ENCODE measurements around the gene ZFP90. TPM values are rescaled to one million over a fixed set of nuclear protein-coding genes. Genes with fewer than 3 reads are reported as not detected.

Gene ZFP90
- total RNA-seq, 2 experiments from 2014 or later, result 32.1 to 33.6 TPM

GRCh38 chr16:68592466-68593337 lies 53.6 kb downstream of the ZFP90 start:
- H3K4me1 Mint-ChIP-seq (ENCODE audit: low read depth), result peaks cover 2% of the 10 kb centered on the region
- DNase-seq, result peak; percentile 30

GRCh38 chr16:68596266-68596665 lies 57.2 kb downstream of the ZFP90 start:
- H3K4me1 Mint-ChIP-seq (ENCODE audit: low read depth), result no peaks in the 10 kb centered on the region
- no peak for DNase-seq
- H3K9me3 Mint-ChIP-seq (ENCODE audit: insufficient read depth), result peaks cover 3% of the 10 kb centered on the region
- ChIA-PET POLR2A (no interaction called here), CTCF (no interaction called here)
- no peak overlapping the region for H3K4me3 Mint-ChIP-seq
- H3K27ac Mint-ChIP-seq, result no peak overlapping the region
- peaks cover 2% of the 10 kb centered on the region for H3K36me3 Mint-ChIP-seq (ENCODE audit: low read depth)
- no peak for ATAC-seq
- no peaks in the 10 kb centered on the region for H3K27me3 Mint-ChIP-seq (ENCODE audit: low read depth)

More at GRCh38 chr16:68592466-68593337, 53.6 kb downstream of the ZFP90 start:
- no peaks in the 10 kb centered on the region for H3K27me3 Mint-ChIP-seq (ENCODE audit: low read depth)
- ChIA-PET CTCF (interaction anchor here (1.8 to 5.3 kb wide), 3 partner anchors 52 to 64 kb away, joined by 4 to 90 read pairs (median 6); no protein-coding TSS in a partner anchor), POLR2A (no interaction called here)
- peaks cover 3% of the 10 kb centered on the region for H3K9me3 Mint-ChIP-seq (ENCODE audit: insufficient read depth)
- H3K27ac Mint-ChIP-seq, result no peak overlapping the region
- peaks cover 5% of the 10 kb centered on the region for H3K36me3 Mint-ChIP-seq (ENCODE audit: low read depth)
- ATAC-seq, result no peak
- H3K4me3 Mint-ChIP-seq, result no peak overlapping the region

GRCh38 chr16:68599586-68599985 lies 60.5 kb downstream of the ZFP90 start:
- DNase-seq (no peak), ATAC-seq (no peak)
- no peaks in the 10 kb centered on the region for H3K36me3 Mint-ChIP-seq (ENCODE audit: low read depth)
- no peaks in the 10 kb centered on the region for H3K4me1 Mint-ChIP-seq (ENCODE audit: low read depth)
- no peaks in the 10 kb centered on the region for H3K27me3 Mint-ChIP-seq (ENCODE audit: low read depth)
- H3K9me3 Mint-ChIP-seq (ENCODE audit: insufficient read depth), result no peaks in the 10 kb centered on the region
- H3K4me3 Mint-ChIP-seq, result no peak overlapping the region
- CTCF ChIA-PET, result interaction anchor here (1.3 to 2.1 kb wide), 3 partner anchors 9 to 72 kb away, joined by 3 to 14 read pairs (median 4); no protein-coding TSS in a partner anchor
- POLR2A ChIA-PET, result interaction anchor here (0.6 kb wide), 1 partner anchor 27 kb away, joined by 3 read pairs; no protein-coding TSS in a partner anchor
- no peak overlapping the region for H3K27ac Mint-ChIP-seq

- DNase-seq (no peak), ATAC-seq (no peak)
- Mint-ChIP-seq H3K36me3 (ENCODE audit: low read depth) (no peaks in the 10 kb centered on the region), H3K27me3 (ENCODE audit: low read depth) (no peaks in the 10 kb centered on the region), H3K9me3 (ENCODE audit: insufficient read depth) (no peaks in the 10 kb centered on the region), H3K4me1 (ENCODE audit: low read depth) (no peaks in the 10 kb centered on the region), H3K4me3 (no peak overlapping the region), H3K27ac (no peak overlapping the region)
- POLR2A ChIA-PET, result interaction anchor here (0.8 kb wide), 1 partner anchor 65 kb away, joined by 3 read pairs; no protein-coding TSS in a partner anchor
- CTCF ChIA-PET, result interaction anchor here (2.1 to 2.3 kb wide), 2 partner anchors 15 to 77 kb away, joined by 7 read pairs; no protein-coding TSS in a partner anchor
Observed at GRCh38 chr16:68605746-68606145, 66.7 kb downstream of the ZFP90 start.

GRCh38 chr16:68607443-68607842 lies 68.4 kb downstream of the ZFP90 start:
- ATAC-seq, result no peak
- H3K9me3 Mint-ChIP-seq (ENCODE audit: insufficient read depth), result no peaks in the 10 kb centered on the region
- H3K27me3 Mint-ChIP-seq (ENCODE audit: low read depth), result no peaks in the 10 kb centered on the region
- POLR2A ChIA-PET, result interaction anchor here (0.6 kb wide), 1 partner anchor 377 kb away, joined by 3 read pairs; no protein-coding TSS in a partner anchor
- DNase-seq, result no peak
- no peaks in the 10 kb centered on the region for H3K4me1 Mint-ChIP-seq (ENCODE audit: low read depth)
- CTCF ChIA-PET, result interaction anchor here (1.0 kb wide), 1 partner anchor 17 kb away, joined by 3 read pairs; no protein-coding TSS in a partner anchor
- no peak overlapping the region for H3K27ac Mint-ChIP-seq
- H3K4me3 Mint-ChIP-seq, result no peak overlapping the region
- H3K36me3 Mint-ChIP-seq (ENCODE audit: low read depth), result no peaks in the 10 kb centered on the region

GRCh38 chr16:68608330-68608729 lies 69.2 kb downstream of the ZFP90 start:
- POLR2A ChIA-PET, result no interaction called here
- CTCF ChIA-PET, result interaction anchor here (1.0 kb wide), 1 partner anchor 18 kb away, joined by 3 read pairs; no protein-coding TSS in a partner anchor
- H3K4me3 Mint-ChIP-seq, result no peak overlapping the region

GRCh38 chr16:68612996-68613395 lies 73.9 kb downstream of the ZFP90 start:
- CTCF ChIA-PET, result interaction anchor here (1.8 kb wide), 1 partner anchor 22 kb away, joined by 6 read pairs; no protein-coding TSS in a partner anchor
- POLR2A ChIA-PET, result no interaction called here

More at GRCh38 chr16:68608330-68608729, 69.2 kb downstream of the ZFP90 start:
- ATAC-seq (no peak), DNase-seq (no peak)
- no peaks in the 10 kb centered on the region for H3K27me3 Mint-ChIP-seq (ENCODE audit: low read depth)
- no peak overlapping the region for H3K27ac Mint-ChIP-seq
- peaks cover under 1% of the 10 kb centered on the region for H3K9me3 Mint-ChIP-seq (ENCODE audit: insufficient read depth)
- no peaks in the 10 kb centered on the region for H3K4me1 Mint-ChIP-seq (ENCODE audit: low read depth)
- H3K36me3 Mint-ChIP-seq (ENCODE audit: low read depth), result no peaks in the 10 kb centered on the region

GRCh38 chr16:68617734-68618133 lies 78.6 kb downstream of the ZFP90 start:
- ChIA-PET CTCF (no interaction called here), POLR2A (no interaction called here)
- no peaks in the 10 kb centered on the region for H3K27me3 Mint-ChIP-seq (ENCODE audit: low read depth)
- H3K36me3 Mint-ChIP-seq (ENCODE audit: low read depth), result no peaks in the 10 kb centered on the region
- H3K4me1 Mint-ChIP-seq (ENCODE audit: low read depth), result no peaks in the 10 kb centered on the region
- DNase-seq (no peak), ATAC-seq (no peak)
- H3K9me3 Mint-ChIP-seq (ENCODE audit: insufficient read depth), result peaks cover 5% of the 10 kb centered on the region
- no peak overlapping the region for H3K4me3 Mint-ChIP-seq
- H3K27ac Mint-ChIP-seq, result no peak overlapping the region

More at GRCh38 chr16:68612996-68613395, 73.9 kb downstream of the ZFP90 start:
- Mint-ChIP-seq H3K36me3 (ENCODE audit: low read depth) (no peaks in the 10 kb centered on the region), H3K27me3 (ENCODE audit: low read depth) (no peaks in the 10 kb centered on the region), H3K4me1 (ENCODE audit: low read depth) (no peaks in the 10 kb centered on the region), H3K9me3 (ENCODE audit: insufficient read depth) (peaks cover 5% of the 10 kb centered on the region), H3K27ac (no peak overlapping the region), H3K4me3 (no peak overlapping the region)
- ATAC-seq, result no peak
- DNase-seq, result no peak

Other genes with a start within 250 kb of the ZFP90 start
- 10 to 100 TPM; 26.3 to 30.7 TPM for gene SLC7A6OS, start 228.3 kb upstream of the ZFP90 start, total RNA-seq
- 10 to 100 TPM; 70.4 to 73.2 TPM for gene PRMT7, start 228.3 kb upstream of the ZFP90 start, total RNA-seq
- gene SMPD3, start 90.8 kb upstream of the ZFP90 start, total RNA-seq, result 10 to 100 TPM; 11.1 to 12.0 TPM
- not detected for gene CDH3, start 106.0 kb downstream of the ZFP90 start, total RNA-seq
- not detected for gene CDH1, start 198.0 kb downstream of the ZFP90 start, total RNA-seq